ENCODE measurements around the gene ZFP90. TPM values are rescaled to one million over a fixed set of nuclear protein-coding genes. Genes with fewer than 3 reads are reported as not detected.

The ZFP90 gene
- total and polyA plus RNA-seq, 7 donors, result 6.9 to 14.0 (median 10.8) TPM

DNA sequence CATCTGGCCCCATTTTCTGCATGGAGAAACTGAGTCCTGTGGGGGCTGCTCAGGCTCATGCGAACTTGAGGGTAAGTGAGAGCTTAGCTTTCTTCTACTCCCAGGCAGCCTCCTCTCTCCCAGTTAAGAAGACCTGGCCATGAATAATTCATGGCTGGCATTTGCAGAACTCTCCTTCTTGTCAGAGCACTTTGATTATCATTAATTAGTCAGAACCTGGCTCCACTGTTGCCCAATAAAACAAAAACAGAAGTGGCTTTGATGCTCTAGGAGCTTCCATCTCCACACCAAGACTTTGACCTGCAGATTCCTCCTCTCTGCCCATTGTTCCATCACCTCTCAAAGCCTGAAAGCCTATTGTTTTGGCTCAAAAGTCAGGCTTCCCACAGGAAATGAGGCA lies 60.5 kb downstream of the ZFP90 start:
- no peaks in the 10 kb centered on the region for H3K36me3 ChIP-seq (ENCODE audit: insufficient read depth in 1 of 2, low read depth in 1 of 2)
- H3K4me1 ChIP-seq, result no peaks in the 10 kb centered on the region
- H3K27ac ChIP-seq, result no peak overlapping the region
- no peaks in the 10 kb centered on the region for H3K9me3 ChIP-seq
- ATAC-seq (no peak), DNase-seq (no peak)
- intact Hi-C loops (cut with DNase I), result no loop called here
- WGBS, 3 donors, result 96 to 100% (median 98%) methylated on average over 1 of the region's 1 CpG
- H3K4me3 ChIP-seq, result no peak overlapping the region
- TF ChIP-seq, protein P1, sequence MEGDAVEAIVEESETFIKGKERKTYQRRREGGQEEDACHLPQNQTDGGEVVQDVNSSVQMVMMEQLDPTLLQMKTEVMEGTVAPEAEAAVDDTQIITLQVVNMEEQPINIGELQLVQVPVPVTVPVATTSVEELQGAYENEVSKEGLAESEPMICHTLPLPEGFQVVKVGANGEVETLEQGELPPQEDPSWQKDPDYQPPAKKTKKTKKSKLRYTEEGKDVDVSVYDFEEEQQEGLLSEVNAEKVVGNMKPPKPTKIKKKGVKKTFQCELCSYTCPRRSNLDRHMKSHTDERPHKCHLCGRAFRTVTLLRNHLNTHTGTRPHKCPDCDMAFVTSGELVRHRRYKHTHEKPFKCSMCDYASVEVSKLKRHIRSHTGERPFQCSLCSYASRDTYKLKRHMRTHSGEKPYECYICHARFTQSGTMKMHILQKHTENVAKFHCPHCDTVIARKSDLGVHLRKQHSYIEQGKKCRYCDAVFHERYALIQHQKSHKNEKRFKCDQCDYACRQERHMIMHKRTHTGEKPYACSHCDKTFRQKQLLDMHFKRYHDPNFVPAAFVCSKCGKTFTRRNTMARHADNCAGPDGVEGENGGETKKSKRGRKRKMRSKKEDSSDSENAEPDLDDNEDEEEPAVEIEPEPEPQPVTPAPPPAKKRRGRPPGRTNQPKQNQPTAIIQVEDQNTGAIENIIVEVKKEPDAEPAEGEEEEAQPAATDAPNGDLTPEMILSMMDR (IDR thresholded peaks at IDR 0.05), result no peak
- no peaks in the 10 kb centered on the region for H3K27me3 ChIP-seq (ENCODE audit: insufficient read depth in 3 of 3, low read length in 2 of 3)

DNA sequence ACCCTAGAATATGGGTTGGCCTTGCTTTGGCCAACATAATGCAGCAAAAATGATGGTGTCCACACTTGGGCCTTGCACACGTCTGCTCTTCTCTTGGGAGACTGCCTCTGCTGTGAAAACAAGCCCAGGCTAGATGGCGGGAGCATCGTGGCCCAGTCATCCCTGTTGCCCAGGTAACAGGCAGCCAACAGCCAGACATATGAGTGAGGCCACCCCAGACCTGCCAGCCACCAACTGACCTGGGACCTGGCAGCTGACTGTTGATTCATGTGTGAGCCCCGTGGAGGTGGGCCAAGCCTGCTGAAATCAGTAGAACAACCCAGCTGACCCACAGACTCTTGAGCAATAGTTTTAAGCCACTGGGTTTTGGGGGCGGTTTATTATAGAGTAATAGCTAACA lies 66.7 kb downstream of the ZFP90 start:
- Histone ChIP-seq H3K4me1 (no peaks in the 10 kb centered on the region), H3K36me3 (ENCODE audit: insufficient read depth in 1 of 2, low read depth in 1 of 2) (no peaks in the 10 kb centered on the region), H3K27me3 (ENCODE audit: insufficient read depth in 3 of 3, low read length in 2 of 3) (no peaks in the 10 kb centered on the region), H3K27ac (no peak overlapping the region), H3K4me3 (no peak overlapping the region), H3K9me3 (no peaks in the 10 kb centered on the region)
- intact Hi-C loops (cut with DNase I), result no loop called here
- ATAC-seq (no peak), DNase-seq (no peak)
- TF ChIP-seq, protein P1 (IDR thresholded peaks at IDR 0.05), result no peak
- WGBS, 3 donors, result 56 to 59% (median 57%) methylated on average over 5 of the region's 5 CpGs

DNA sequence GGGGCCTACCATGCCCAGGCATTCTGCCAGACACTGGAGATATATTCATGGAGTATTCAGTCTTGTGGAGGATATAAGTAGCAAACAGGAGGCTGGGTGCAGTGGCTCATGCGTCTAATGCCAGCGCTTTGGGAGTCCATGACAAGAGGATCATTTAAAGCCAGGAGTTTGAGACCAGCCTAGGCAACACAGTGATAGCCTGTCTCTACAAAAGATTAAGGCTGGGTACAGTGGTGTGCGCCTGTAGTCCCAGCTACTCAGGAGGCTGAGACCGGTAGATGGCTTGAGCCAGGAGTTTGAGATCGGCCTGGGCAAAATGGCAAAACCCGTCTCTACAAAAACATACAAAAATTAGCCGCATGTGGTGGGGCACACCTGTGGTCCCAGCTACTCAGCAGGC lies 68.4 kb downstream of the ZFP90 start:
- no peaks in the 10 kb centered on the region for H3K36me3 ChIP-seq (ENCODE audit: insufficient read depth in 1 of 2, low read depth in 1 of 2)
- H3K9me3 ChIP-seq, result no peaks in the 10 kb centered on the region
- ATAC-seq (no peak), DNase-seq (no peak)
- no peaks in the 10 kb centered on the region for H3K4me1 ChIP-seq
- TF ChIP-seq, protein P1 (IDR thresholded peaks at IDR 0.05), result no peak
- H3K27ac ChIP-seq, result no peak overlapping the region
- WGBS, 3 donors, result 83 to 98% (median 95%) methylated on average over 7 of the region's 7 CpGs
- H3K27me3 ChIP-seq (ENCODE audit: insufficient read depth in 3 of 3, low read length in 2 of 3), result no peaks in the 10 kb centered on the region
- H3K4me3 ChIP-seq, result no peak overlapping the region
- intact Hi-C loops (cut with DNase I), result no loop called here

DNA sequence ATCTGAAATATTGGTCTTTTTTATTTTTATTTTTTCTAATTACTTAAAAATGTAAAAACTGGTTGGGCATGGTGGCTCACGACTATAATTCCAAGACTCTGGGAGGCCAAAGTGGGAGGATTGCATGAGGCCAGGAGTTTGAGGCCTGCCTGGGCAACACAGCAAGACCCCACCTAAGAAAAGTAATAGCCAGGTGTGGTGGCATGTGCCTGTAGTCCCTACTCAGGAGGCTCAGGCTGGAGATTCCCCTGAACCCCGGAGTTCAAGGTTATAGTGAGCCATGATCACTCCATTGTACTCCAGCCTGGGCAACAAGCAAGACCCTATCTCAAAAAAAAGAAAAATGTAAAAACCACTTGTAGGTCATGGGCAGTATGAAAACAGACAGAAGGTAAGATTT lies 69.2 kb downstream of the ZFP90 start:
- TF ChIP-seq, protein P1 (IDR thresholded peaks at IDR 0.05), result no peak
- intact Hi-C loops (cut with DNase I), result no loop called here
- WGBS, 3 donors, result 90 to 94% (median 91%) methylated on average over 2 of the region's 2 CpGs
- no peak for DNase-seq
- Histone ChIP-seq H3K27ac (no peak overlapping the region), H3K4me1 (no peaks in the 10 kb centered on the region), H3K36me3 (ENCODE audit: insufficient read depth in 1 of 2, low read depth in 1 of 2) (no peaks in the 10 kb centered on the region), H3K4me3 (no peak overlapping the region), H3K9me3 (no peaks in the 10 kb centered on the region), H3K27me3 (ENCODE audit: insufficient read depth in 3 of 3, low read length in 2 of 3) (no peaks in the 10 kb centered on the region)
- ATAC-seq, result no peak

DNA sequence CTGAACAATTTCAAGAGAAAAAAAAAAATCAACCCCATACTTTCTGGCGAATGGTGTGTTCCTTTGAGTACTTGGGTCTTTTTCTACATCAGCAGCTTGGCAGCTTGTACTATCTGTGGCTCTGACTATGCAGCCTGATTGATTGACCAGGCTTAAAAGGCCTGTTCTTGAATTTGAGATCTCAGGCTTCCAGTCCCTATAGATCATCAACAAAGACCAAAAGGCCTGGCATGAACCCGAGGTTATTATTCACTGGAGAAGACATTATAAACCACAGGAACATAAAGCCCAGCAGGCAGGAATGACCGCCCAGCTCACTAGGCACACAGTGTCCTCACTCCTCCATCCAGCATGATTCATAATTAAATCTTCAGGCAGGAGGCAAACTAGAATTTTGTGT lies 73.9 kb downstream of the ZFP90 start:
- no peaks in the 10 kb centered on the region for H3K36me3 ChIP-seq (ENCODE audit: insufficient read depth in 1 of 2, low read depth in 1 of 2)
- no peaks in the 10 kb centered on the region for H3K27me3 ChIP-seq (ENCODE audit: insufficient read depth in 3 of 3, low read length in 2 of 3)
- intact Hi-C loops (cut with DNase I), result no loop called here
- H3K9me3 ChIP-seq, result peaks cover 5% of the 10 kb centered on the region
- WGBS, 3 donors, result 82 to 83% (median 83%) methylated on average over 3 of the region's 3 CpGs
- H3K4me1 ChIP-seq, result no peaks in the 10 kb centered on the region
- TF ChIP-seq, protein P1 (IDR thresholded peaks at IDR 0.05), result no peak
- DNase-seq, result no peak
- no peak overlapping the region for H3K4me3 ChIP-seq
- H3K27ac ChIP-seq, result no peak overlapping the region
- no peak for ATAC-seq
